GM12878 (cell line): ENCODE data around the gene PRR3. TPM values are rescaled to one million over a fixed set of nuclear protein-coding genes. Genes with fewer than 3 reads are reported as not detected.
A peak's percentile ranks its signal among the peaks of the same experiment; 100 is the strongest.

Experiments
- BCLAF1 ChIP-seq: fragments of 450-650 bp; IDR thresholded peaks from 2 replicates; pipeline ENCODE4 v1.6.1; 2017; ENCODE audit warnings: antibody characterized with exemption, mild to moderate bottlenecking, moderate library complexity
- CREB1 ChIP-seq: IDR thresholded peaks from 2 replicates; pipeline ENCODE4 v1.6.1; 2012; ENCODE audit warnings: low read depth, mild to moderate bottlenecking, inconsistent platforms
- CREM ChIP-seq: IDR thresholded peaks from 2 replicates; pipeline ENCODE4 v1.6.1; 2014; ENCODE audit warnings: antibody characterized with exemption, low read depth
- EGR1 ChIP-seq, 2 experiments: IDR thresholded peaks; 1 replicate in 1 of 2; 2 replicates in 1 of 2; pipeline ENCODE4 v1.6.1; 2011 to 2012; ENCODE audit warnings: low read depth in 2 of 2, low read length in 2 of 2, borderline replicate concordance in 1 of 2, mild to moderate bottlenecking in 1 of 2, moderate library complexity in 1 of 2
- HCFC1 ChIP-seq: fragments of 150-350 bp; IDR thresholded peaks from 2 replicates; pipeline ENCODE4 v1.6.1; 2014; ENCODE audit warnings: low read length
- IKZF2 ChIP-seq, 2 experiments: fragments of 450-650 bp; IDR thresholded peaks; 2 replicates each; pipeline ENCODE4 v1.6.1; 2017; ENCODE audit warnings: mild to moderate bottlenecking in 2 of 2, moderate library complexity in 2 of 2
- MTA2 ChIP-seq: fragments of 450-650 bp; IDR thresholded peaks from 2 replicates; pipeline ENCODE4 v1.6.1; 2016; ENCODE audit warnings: low read depth, mild to moderate bottlenecking, moderate library complexity
- NFYB ChIP-seq: IDR thresholded peaks from 2 replicates; pipeline ENCODE4 v1.6.1; 2011; ENCODE audit warnings: low read depth, mild to moderate bottlenecking, low read length, improper control_type of control experiment, moderate library complexity; ENCODE audit not compliant: insufficient read depth
- PAX8 ChIP-seq: fragments of 450-650 bp; IDR thresholded peaks from 2 replicates; pipeline ENCODE4 v1.6.1; 2017; ENCODE audit warnings: mild to moderate bottlenecking, moderate library complexity
- PKNOX1 ChIP-seq: fragments of 450-650 bp; IDR thresholded peaks from 2 replicates; pipeline ENCODE4 v1.6.1; 2016; ENCODE audit warnings: mild to moderate bottlenecking
- polyA plus RNA-seq, 11 experiments: library from polyadenylated mRNA; depleted of rRNA in 4 of 11; unstranded in 6 of 11; stranded (reverse) in 5 of 11; fragments of >200 nt; fragmentation: Nextera tagmentation in 4 of 11; fragmentation: Illumina TruSeq in 1 of 11; extraction: Ambion mirVana in 4 of 11; extraction: Trizol in 1 of 11; gene quantifications; 1 replicate in 1 of 11; 2 replicates in 10 of 11; pipeline versions ENCODE4 v1.2.1 to v1.2.3, GENCODE V29; 2011 to 2016; ENCODE audit warnings: inconsistent platforms in 2 of 11, missing spikeins in 2 of 11, low read depth in 1 of 11
- total RNA-seq, 4 experiments: library from RNA; depleted of rRNA in 3 of 4; stranded (reverse); fragments of >200 nt in 3 of 4; fragmentation: Illumina TruSeq in 1 of 4; extraction: Trizol in 1 of 4; gene quantifications; 2 replicates each; pipeline versions ENCODE4 v1.2.1 to v1.2.3, GENCODE V29; 2013 to 2021

PRR3 gene
- total and polyA plus RNA-seq, 10 of the 15 experiments (the other 5 are each of a cell fraction or from before 2014, with no cell fraction given), result 14.0 to 38.2 (median 20.5) TPM

DNA sequence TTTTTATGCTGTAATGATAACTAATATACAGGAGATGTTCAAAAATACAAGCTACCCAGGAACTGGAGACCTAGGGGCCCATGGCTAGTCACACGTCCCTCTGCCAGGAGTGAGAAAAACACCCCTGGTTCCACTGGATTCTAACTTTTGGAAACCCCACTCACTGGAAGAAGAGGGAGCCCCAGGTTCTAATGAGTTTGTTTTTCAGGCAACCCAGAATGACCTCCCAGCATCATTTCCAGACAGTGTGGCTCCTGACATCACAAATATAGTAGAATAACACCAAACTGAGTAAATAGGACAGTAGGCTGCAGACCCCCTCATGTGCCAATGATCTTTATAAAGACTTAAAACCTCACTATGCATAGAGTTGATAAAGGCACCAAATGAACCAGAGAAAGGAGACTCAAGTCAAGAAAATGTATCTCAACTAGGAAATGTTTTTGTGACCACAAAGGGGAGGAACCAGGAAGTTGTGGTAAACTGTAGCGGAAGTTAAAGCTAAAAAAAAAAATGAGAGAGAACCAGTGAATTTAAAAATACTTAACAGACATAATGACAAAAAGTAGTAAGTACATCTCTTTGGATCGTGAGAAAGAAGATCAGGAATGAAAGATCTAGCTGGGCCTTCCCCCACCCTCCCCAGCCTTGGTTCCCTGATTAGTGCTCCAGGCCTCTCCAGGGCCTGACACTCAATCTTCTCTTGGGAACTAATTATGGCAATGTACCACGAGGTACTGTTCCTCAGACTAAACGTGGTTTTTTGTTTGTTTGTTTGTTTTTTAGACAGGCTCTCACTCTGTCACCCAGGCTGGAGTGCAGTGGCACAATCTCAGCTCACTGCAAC, 48.0 kb upstream of the PRR3 start (continued):
- TF ChIP-seq BCLAF1 (no peak), PKNOX1 (0 out of 2 replicates have a peak, but pooled peaks have one; percentile 8), MTA2 (peak; percentile 7; the same call in 1 of the 2 replicates), CREM (peak; percentile 66; the same call in 1 of the 2 replicates), CREB1 (0 out of 2 replicates have a peak, but pooled peaks have one; percentile 19), PAX8 (no peak), HCFC1 (no peak), NFYB (no peak), IKZF2 (IDR thresholded peaks at IDR 0.05) (peak; percentile 16 to 48; a peak in 2 of 4 replicates), EGR1 (IDR thresholded peaks at IDR 0.05; ENCODE audit: borderline replicate concordance in 1 of 2, low read depth in 2 of 2, low read length in 2 of 2) (peak in 1 of 2 experiments; percentile 22; a peak in 1 of 3 replicates)
